Stomach (tissue), 4 donors: Measurements from ENCODE around the gene SLC25A48.

ENCODE experiments used
- CTCF ChIP-seq, 7 experiments: fragments of 450-650 bp in 4 of 7; fragments of 200-600 bp in 3 of 7; sonication (generic) in 3 of 7; IDR thresholded peaks; one replicate each; pipeline ENCODE4 v1.5.1; 2016 to 2019; ENCODE audit warnings: antibody characterized with exemption in 7 of 7, control low read depth in 2 of 7, mild to moderate bottlenecking in 1 of 7
- EP300 ChIP-seq: sonication (generic); formaldehyde crosslinking; IDR thresholded peaks from one replicate; pipeline ENCODE4 v1.6.1; 2017; ENCODE audit warnings: antibody characterized with exemption
- POLR2A ChIP-seq, 4 donors: fragments of 450-650 bp; IDR thresholded peaks; one replicate each; pipeline ENCODE4 v1.6.1; 2016; ENCODE audit warnings: antibody characterized with exemption in 4 of 4, control low read depth in 2 of 4, mild to moderate bottlenecking in 1 of 4, moderate library complexity in 1 of 4
- POLR2AphosphoS5 ChIP-seq, 3 donors: sonication (generic); formaldehyde crosslinking; IDR thresholded peaks; one replicate each; pipeline ENCODE4 v1.6.1; 2016; ENCODE audit warnings: antibody characterized with exemption in 3 of 3

DNA sequence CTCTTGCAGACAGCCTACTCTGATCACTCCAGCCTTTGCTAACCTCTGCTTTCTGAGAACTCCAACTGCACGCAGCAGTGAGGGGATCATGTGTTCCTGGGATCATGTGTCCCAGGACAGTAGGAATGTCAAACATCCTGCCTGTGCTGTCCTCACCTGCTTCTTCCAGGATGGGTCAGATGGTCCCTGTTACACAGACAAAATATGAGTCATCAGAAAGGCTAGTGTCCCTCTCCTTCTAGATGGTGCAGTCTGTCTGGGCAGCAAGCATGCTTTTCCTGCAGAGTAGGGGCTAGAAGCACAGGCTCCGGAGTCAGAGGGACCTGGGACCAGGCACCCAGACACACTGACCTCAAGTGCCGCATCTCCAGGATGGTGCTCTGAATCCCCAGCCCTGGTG, 20.1 kb upstream of the SLC25A48 start:
- TF ChIP-seq CTCF (IDR thresholded peaks at IDR 0.05) (no peak), POLR2AphosphoS5 (IDR thresholded peaks at IDR 0.05) (no peak), EP300 (no peak), POLR2A (IDR thresholded peaks at IDR 0.05) (no peak)
